UCSD-AML1 (cell line): ENCODE data around the gene TMTC2.

ENCODE experiments used
- DNase-seq: peaks from one replicate; lab custom pipeline; 2025; ENCODE audit not compliant: unreplicated experiment; lab: John Stamatoyannopoulos, UW

Gene TMTC2

GRCh38 chr12:82686168-82687020 lies at the start of gene TMTC2:
TSS of gene TMTC2 (plus strand) at chr12:82686906.
- DNase-seq = peak; percentile 91

GRCh38 chr12:82638324-82638723 lies 48.4 kb upstream of the TMTC2 start:
- DNase-seq = no peak

DNA sequence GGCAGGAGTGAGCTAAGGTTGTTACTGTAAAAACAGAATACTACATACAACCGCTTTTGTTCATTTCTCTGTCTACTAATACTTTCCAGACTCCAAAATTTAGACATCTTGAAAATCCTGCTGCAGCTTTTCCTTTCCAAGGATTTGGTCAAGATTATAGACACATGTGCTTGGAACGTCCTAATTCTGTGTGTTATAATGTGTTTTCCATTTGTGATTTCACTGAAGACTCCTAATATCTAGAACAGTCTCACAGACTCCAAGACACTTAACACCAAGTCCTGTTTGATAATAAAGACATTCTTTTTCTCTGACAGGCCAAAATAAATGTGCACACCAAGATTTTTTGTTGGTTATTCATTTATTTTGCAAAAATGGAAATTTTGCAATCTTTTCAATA lies 41.8 kb upstream of the TMTC2 start:
- DNase-seq = no peak

GRCh38 chr12:82645414-82645813 lies 41.3 kb upstream of the TMTC2 start:
- DNase-seq = no peak

- no peak for DNase-seq
These were observed 38.9 kb upstream of the TMTC2 start for GRCh38 chr12:82647853-82648252.

DNA sequence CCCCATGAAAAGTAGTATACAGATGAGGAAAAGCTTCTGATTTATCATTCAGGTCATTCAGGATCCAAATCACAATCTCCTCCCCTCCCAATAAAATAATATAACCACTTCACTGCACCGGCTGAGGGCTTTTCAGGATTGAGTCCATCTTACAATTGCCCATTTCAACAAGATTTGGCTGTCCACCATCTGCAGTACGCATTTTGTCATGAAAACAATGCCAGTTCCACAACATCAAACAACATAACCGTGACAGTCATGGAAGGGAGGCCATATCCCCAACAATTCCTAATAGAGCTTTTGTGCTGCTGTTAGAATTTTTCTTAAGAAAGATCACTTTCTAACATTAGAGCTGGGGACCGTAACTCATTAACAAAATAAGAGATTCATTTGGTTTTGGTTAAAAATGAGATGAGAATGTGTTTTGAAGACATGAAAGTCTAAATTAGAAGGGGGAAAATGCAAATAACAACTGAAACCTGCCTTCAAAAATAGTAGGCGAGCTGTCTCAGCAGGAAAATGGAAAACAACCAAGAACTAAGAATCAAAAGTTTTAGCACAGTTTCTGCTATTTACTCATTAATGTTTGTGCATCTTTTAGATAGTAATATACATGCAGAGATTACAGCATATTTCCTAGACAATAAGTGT lies 38.3 kb upstream of the TMTC2 start:
- DNase-seq = no peak

GRCh38 chr12:82650627-82651337 lies 35.9 kb upstream of the TMTC2 start:
- DNase-seq = no peak

DNA sequence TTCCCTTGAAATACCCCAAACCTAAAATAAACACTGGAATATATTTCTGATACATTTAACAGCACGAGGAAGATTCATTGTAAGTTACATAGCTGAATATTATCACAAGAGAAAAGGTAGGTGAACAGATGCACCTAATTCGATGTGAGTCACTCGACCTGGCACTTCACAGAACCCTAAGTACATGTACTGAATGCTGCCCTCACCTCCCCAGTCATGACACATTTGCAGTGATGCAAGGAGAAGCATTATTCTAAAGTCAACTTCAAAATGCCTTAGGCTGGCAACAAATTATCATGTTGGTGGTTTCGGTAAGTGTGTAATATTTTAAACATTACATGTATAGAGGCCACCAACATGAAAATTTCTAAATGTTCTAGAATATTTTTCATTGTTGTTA lies 35.2 kb upstream of the TMTC2 start:
- DNase-seq = no peak

- DNase-seq = no peak
These were observed 34.6 kb upstream of the TMTC2 start for GRCh38 chr12:82652071-82652470.

- no peak for DNase-seq
These were observed 31.0 kb upstream of the TMTC2 start for GRCh38 chr12:82655751-82656150.

DNA sequence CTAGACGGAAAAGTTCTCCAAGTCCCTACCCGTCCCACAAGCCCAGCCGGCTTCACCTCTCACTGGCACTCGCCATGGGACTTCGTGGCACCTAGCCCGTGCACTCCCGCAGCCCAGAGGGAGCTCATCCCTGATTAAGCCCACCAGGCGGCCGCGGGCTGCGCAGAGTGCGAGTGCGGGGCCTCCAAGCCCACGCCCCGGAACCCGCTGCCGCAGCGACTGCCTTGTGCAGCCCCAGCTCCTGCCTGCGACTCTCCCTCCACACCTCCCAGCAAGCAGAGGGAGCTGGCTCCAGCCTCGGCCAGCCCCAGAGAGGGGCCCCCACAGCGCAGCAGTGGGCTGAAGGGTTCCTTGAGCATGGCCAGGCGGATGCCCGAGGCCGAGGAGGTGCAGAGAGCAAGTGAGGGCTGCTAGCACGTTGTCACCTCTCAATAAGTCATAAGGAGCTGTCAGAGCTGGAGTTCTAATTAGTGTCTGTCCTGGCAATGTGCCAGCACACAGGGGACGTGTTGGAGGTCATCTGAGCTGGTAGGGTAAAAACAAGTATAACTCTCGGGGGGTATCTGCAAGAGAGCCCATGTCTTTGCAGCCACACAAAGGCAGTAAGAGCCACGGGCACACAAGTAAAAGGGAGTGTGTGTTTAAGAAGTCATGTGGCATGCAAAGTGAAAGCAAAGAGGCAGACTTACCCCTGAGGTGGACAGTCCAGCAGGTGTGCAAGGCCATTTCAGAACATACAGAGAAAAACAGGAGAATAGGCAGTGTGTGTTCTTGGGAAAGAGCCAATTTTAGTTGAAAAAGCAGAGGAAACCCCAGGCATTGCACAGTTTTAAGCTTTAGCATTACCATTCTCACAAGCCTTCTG lies 27.1 kb upstream of the TMTC2 start:
- no peak for DNase-seq

- no peak for DNase-seq
These were observed 26.0 kb upstream of the TMTC2 start for GRCh38 chr12:82660541-82661325.

GRCh38 chr12:82663893-82664292 lies 22.8 kb upstream of the TMTC2 start:
- no peak for DNase-seq

- no peak for DNase-seq
These were observed 21.4 kb upstream of the TMTC2 start for GRCh38 chr12:82665142-82665923.

DNA sequence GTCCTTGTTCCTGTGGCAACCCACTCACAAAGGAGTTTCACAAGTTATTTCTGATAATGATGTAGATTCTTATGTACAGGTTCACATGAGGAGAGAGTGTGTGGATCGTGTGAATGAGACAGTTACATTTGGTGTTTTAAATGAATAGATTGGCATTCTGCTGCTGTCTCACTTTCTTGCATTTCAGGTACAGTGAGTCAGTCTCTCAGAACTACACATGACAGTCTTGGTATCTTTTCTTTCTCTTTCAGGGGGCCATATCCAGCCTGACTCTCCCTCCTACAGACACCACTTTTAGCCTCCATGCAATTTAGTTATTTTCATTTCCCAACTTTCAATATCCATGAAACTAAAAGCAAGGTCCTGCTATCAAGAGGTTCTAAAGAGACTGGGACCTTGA lies 19.9 kb upstream of the TMTC2 start:
- DNase-seq = no peak

DNA sequence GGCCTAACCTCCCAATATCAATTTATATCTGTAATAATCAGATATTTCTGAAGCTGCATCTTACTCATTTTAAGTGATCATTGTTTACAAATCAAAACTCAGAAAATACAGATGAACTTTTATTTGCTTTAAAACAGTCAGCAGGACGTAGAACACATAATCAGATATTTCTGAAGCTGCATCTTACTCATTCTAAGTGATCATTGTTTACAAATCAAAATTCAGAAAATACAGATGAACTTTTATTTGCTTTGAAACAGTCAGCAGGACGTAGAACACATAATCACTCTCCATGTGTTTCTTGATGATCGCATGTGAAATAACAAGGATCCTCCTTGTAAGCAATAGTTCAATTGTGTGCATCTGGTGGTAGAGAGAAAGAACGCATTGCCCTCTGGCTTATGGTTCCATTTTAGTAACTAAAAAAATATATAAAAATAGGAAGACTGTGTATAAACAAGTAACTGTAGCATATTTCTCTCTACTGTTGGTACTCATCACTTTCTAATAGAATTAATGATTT lies 15.0 kb upstream of the TMTC2 start:
- no peak for DNase-seq

GRCh38 chr12:82672811-82673495 lies 13.8 kb upstream of the TMTC2 start:
- no peak for DNase-seq

DNA sequence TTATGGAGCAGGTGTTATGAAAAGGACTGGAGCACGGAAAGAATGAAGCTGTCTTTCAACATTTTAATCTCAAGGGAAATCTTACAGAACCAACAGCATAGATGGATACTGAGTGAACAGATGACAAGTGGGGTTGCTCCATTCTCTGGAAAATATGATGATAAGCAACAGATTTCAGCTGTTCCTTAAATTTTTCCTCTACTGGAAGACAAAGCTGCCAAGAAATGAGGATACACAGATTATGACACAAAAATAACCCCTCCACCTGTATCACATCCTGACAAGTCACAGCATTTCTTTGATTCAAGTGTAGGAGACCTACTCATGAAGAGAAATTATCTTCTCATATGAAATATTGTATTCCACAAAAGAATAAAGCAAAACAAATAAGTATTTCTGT lies 13.0 kb upstream of the TMTC2 start:
- DNase-seq = no peak

DNA sequence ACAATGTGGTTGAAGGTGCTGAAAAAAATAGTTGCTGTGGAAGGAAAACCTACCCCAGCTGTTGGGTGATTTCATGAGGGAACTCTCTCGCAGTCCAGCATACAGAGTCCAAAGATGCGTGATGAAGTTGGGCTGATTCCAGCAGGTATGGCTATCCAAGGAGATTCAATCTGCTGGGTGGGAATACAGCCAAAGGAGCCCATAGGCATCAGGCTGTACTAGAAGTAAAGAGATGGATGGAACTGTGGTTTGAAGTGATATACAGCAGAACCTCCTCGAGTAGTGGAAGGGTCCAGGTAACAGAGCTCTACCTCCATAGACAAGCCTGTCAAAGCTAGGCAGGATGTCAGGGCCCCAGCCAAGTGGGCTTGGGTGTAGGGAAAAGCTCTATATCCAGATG lies 11.5 kb upstream of the TMTC2 start:
- no peak for DNase-seq
